Epithelial cell of esophagus (primary cell): ENCODE data around the gene ITGBL1.
A peak's percentile ranks its signal among the peaks of the same experiment; 100 is the strongest.

Experiments used
- DNase-seq: peaks from one replicate; pipeline ENCODE4 v3.0.0; 2010; ENCODE audit warnings: low read depth
- H3K4me3 ChIP-seq: 2 replicates; pipeline ENCODE4 v1.5.1; 2011; ENCODE audit warnings: mild to moderate bottlenecking, low read length, control low read depth
- TF ChIP-seq, protein P1 (sequence below): IDR thresholded peaks from 2 replicates; pipeline ENCODE4 v1.5.1; 2011; ENCODE audit warnings: low read depth, mild to moderate bottlenecking, low read length, control low read depth, inconsistent platforms; ENCODE audit not compliant: insufficient read depth; ENCODE audit errors: missing control alignments

Gene ITGBL1

DNA sequence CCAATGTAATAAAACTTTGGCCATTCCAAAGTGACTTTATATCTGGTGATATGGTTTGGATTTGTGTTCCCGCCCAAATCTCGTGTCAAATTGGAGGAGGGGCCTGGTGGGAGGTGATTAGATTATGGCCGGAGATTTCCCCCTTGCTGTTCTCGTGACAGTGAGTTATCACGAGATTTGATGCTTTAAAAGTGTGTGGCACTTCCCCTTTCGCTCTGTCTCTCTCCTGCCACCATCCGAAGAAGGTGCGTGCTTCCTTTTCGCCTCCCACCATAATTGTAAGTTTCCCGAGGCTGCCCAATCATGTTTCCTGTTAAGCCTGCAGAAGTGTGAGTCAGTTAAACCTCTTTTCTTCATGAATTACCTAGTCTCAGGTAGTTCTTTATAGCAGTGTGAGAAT is 26.9 kb upstream of the ITGBL1 start:
- DNase-seq: no peak
- H3K4me3 ChIP-seq: no peak overlapping the region
- TF ChIP-seq, protein P1, sequence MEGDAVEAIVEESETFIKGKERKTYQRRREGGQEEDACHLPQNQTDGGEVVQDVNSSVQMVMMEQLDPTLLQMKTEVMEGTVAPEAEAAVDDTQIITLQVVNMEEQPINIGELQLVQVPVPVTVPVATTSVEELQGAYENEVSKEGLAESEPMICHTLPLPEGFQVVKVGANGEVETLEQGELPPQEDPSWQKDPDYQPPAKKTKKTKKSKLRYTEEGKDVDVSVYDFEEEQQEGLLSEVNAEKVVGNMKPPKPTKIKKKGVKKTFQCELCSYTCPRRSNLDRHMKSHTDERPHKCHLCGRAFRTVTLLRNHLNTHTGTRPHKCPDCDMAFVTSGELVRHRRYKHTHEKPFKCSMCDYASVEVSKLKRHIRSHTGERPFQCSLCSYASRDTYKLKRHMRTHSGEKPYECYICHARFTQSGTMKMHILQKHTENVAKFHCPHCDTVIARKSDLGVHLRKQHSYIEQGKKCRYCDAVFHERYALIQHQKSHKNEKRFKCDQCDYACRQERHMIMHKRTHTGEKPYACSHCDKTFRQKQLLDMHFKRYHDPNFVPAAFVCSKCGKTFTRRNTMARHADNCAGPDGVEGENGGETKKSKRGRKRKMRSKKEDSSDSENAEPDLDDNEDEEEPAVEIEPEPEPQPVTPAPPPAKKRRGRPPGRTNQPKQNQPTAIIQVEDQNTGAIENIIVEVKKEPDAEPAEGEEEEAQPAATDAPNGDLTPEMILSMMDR: no peak

DNA sequence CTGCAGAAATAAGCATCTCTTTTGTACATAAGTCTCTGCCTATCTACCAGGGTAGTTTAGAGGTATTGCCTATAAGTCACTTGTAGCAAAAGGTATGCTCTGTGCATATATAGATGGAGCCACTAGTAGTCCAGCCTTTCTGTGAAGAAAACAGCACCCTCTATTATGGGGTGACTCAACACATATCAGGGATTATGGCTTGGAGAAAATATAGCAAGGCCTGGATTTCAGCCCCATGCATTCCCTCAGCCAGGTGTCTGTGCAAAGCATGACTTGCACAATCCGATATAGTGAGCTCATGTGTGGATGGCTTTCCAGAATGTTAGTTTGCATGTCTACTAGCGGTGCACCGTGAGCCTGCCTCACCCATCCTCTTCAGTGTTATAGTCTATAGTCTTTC is 22.7 kb upstream of the ITGBL1 start:
- TF ChIP-seq, protein P1: no peak
- no peak overlapping the region for H3K4me3 ChIP-seq
- DNase-seq: peak; percentile 34

DNA sequence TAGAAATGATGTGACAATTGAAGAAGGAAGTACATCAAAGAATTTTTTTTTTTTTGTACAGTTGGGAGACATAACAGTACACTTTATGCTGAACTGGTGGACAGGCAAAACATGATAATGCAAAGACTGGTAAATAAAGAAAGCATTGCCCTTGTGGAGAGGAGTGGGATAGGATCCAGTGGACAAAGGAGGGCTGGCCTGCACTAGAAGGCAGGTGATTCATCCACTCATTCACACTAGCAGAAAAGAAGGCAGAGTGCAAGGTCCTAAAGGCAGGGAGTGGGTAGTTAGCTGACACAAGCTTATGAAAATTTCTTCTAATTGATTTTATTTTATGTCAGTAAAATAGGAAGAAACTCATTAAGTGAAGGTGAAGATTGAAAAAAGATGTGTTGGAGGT is 18.6 kb upstream of the ITGBL1 start:
- TF ChIP-seq, protein P1: no peak
- H3K4me3 ChIP-seq: no peak overlapping the region
- DNase-seq: no peak

DNA sequence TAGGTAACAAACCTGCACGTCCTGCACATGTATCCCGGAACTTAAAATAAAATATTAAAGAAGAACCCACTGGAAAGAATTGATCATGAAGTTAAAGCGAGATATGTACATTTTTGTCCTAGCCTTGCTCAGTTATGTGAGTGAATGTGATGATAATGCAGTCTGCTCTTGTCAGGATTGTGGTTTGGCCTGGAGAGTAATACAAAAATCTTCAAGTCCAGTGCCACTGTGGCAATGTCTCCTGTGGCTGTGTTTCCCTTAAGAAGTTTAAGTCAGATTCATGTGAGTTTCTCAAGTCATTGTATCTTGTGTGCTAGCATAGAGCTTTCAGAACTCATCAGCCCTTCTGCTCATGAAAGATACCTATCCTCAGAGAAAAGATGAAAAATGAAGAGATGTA is 18.0 kb upstream of the ITGBL1 start:
- no peak overlapping the region for H3K4me3 ChIP-seq
- no peak for DNase-seq
- TF ChIP-seq, protein P1: no peak

DNA sequence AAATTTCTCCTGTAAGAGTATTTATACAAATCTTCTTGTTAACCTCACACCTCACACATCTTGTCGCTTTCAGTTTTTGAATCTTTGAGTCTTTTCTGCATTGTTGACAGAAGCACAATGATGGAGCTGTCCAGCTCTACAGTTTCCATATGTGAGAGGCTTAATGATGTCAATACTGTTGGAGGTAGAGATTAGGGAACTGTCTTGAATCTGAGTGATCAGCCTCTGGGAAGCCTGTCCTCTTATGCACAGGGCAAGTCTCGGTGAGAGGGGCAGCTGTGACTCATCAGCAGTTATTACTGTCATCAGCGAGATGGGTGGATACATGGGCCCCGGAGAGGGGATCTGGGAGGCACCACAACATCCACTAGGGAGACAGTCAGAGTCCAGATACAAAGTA is 4.6 kb upstream of the ITGBL1 start:
- TF ChIP-seq, protein P1: no peak
- no peak overlapping the region for H3K4me3 ChIP-seq
- DNase-seq: peak; percentile 11

DNA sequence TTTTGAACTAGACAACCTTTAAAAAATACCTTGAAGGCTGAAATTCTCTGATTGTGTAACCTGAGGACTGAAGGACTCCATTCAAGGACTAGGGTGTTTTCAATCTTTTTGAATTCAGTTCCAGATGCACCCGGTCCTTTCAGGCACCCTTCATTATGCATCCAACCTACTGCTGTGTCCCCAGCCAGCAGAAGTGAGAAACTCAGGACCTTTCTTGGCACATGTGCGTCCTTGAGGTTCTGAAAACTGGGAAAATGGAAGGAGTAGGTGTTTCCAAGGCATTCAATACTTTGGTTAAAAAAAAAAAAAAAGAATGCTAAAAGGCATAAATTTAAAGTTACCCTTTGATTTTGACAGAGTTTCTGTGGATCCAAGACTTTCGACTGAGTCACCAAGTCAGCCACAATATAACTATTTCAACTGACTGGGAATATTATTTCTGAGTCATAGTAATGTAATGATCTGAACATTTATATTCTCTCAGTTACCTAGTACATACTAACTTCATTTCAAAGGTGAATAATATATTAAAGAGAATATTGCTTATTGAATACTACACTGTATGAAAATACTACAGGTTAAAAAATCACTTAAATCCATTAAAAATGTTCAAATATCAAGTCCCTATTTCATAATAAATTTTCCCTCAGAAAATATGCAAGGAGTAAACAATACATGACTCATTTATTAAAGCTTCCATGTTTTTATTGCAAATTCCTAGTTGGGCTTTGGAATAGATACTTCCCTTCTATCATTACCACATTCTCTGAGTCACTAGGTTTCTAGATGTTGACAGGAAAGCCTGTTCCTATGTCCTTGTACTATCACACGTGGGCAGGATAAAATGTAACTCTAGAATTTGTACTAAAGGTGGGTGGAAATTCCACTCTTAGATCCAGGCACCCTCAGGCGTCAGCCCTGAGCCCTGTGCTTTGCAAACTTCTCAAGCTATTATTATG is 2.4 kb upstream of the ITGBL1 start:
- peak; percentile 93 for DNase-seq
- TF ChIP-seq, protein P1: no peak
- H3K4me3 ChIP-seq: no peak overlapping the region

DNA sequence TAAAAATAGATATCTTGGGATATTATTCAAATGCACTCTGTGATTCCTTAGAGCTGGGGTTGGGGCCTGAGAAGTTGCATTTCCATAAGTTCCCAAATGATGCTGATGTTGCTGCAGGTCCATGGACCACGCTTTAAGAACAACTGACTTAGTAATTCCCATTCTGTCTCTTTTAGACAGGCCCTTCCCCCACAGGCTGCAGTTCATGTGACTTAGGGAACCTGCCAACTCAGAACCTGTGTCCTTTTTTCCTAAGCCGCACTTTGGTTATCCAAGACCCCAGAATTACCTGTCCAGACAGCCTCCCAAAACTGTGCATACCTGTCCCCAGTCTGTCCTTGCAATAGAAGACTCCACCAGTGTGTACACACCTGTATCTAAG is 1.7 kb upstream of the ITGBL1 start:
- DNase-seq: no peak

More for the DNA sequence above, 1.7 kb upstream of the ITGBL1 start:
- no peak overlapping the region for H3K4me3 ChIP-seq
- TF ChIP-seq, protein P1: no peak
